Measurements from ENCODE around the gene ALX4. TPM values are rescaled to one million over a fixed set of nuclear protein-coding genes. Genes with fewer than 3 reads are reported as not detected.

The ALX4 gene
- total and polyA plus RNA-seq, 9 of the 15 experiments (the other 6 are each of a cell fraction or from before 2014, with no cell fraction given) = 0.07 to 1.2 (median 0.33) TPM

DNA sequence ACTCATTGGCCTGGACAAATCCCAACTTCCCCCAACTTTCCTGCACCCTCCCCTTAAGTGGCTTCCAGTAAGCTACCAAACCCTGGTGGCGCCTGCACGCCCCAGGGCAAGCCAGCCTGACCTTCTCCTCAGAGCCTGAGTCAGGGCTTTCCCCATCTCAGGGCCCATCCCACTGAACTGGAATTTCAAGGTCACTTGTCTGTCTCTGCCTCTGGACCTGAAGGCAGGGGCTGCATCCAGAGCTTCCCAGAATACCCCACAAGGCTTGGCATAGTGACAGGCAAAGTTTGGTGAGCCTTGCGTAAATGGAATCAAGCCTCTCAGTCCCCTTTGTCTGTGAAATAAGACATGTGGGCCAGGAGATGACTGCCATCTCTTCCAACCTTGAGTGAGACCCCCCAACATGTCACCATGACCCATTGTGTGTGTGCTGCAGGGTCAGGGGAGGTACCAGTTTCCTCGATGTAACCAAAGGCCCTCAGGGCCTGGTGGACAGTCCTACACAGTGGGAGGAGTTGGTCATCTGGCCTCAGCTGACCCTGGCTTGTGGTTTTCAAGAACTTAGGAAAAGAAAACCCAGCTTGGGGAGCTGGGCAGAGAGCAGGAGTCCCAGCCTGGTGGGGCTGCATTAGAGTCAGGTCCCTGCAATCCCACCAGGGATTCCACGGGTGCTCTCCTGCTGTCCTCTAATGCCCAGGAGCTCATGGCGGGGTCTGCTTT, 8.9 kb downstream of the ALX4 start:
- H3K4me1 ChIP-seq (replicated peaks in 1 of 2; ENCODE audit: control insufficient read depth in 2 of 2, insufficient read depth in 2 of 2, low read length in 2 of 2) = peaks cover 12 to 16% of the 10 kb centered on the region in 2 experiments; a peak in 3 of 5 replicates
- FAIRE-seq (no peak), ATAC-seq (no peak), DNase-seq (ENCODE audit: extremely low read depth in 1 of 4, low spot score in 3 of 4) (no peak)
- no peak overlapping the region for H3K4me2 ChIP-seq (ENCODE audit: insufficient read depth, low read length)
- no peak overlapping the region for H3K27ac ChIP-seq (ENCODE audit: extremely low read depth, low read depth, low read length)
- ChIA-PET POLR2A (no interaction called here), CTCF (ENCODE audit: low intra/inter-chr PET ratio) (interaction anchor here (0.5 kb wide), 1 partner anchor 834 kb away, joined by 3 read pairs; no protein-coding TSS in a partner anchor)
- no peaks in the 10 kb centered on the region for H3K79me2 ChIP-seq (ENCODE audit: control insufficient read depth, insufficient read depth, low read length)
- H3K9me3 ChIP-seq (replicated peaks; ENCODE audit: control insufficient read depth, insufficient read depth, low read depth, low read length) = no peaks in the 10 kb centered on the region
- no TSS peak for BruUV-seq (replicated peaks)
- no peaks in the 10 kb centered on the region for H3K9me1 ChIP-seq (ENCODE audit: control insufficient read depth, insufficient read depth, low read length)
- in situ Hi-C loops (cut with MboI) = no loop called here
- H2AFZ ChIP-seq (ENCODE audit: low read depth, low read length) = no peak overlapping the region
- WGBS (ENCODE audit: insufficient coverage, low coverage, missing lambda C conversion rate) = 20% methylated on average over 6 of the region's 6 CpGs
- intact Hi-C loops (cut with micrococcal nuclease) = no loop called here
- peaks cover 26 to 68% of the 10 kb centered on the region in 2 experiments for H3K27me3 ChIP-seq (ENCODE audit: control insufficient read depth in 2 of 2, insufficient read depth in 2 of 2, low read length in 2 of 2)
- H4K20me1 ChIP-seq (replicated peaks; ENCODE audit: control insufficient read depth, insufficient read depth, low read length) = no peaks in the 10 kb centered on the region; the same call in 1 of the 2 replicates
- H3K36me3 ChIP-seq (ENCODE audit: control insufficient read depth, insufficient read depth, low read length) = no peaks in the 10 kb centered on the region
- no peak overlapping the region for H3K4me3 ChIP-seq
- no peak overlapping the region; a peak in 1 of 4 replicates for H3K9ac ChIP-seq (ENCODE audit: insufficient read depth in 1 of 2, low read depth in 2 of 2, low read length in 2 of 2)
- TF ChIP-seq KLF13 (tag; IDR thresholded peaks at IDR 0.05; ENCODE audit: borderline replicate concordance, low read depth) (no peak), CBX3 (IDR thresholded peaks at IDR 0.05; ENCODE audit: borderline replicate concordance in 1 of 2, low read length in 2 of 2) (no peak), ZNF212 (CRISPR knock-in tag; IDR thresholded peaks at IDR 0.05) (no peak), HNRNPH1 (optimal IDR thresholded peaks at IDR 0.05; ENCODE audit: low read depth, low read length) (no peak), ETS2 (tag; IDR thresholded peaks at IDR 0.05; ENCODE audit: borderline replicate concordance, poor library complexity, severe bottlenecking) (no peak), ZNF165 (CRISPR knock-in tag; IDR thresholded peaks at IDR 0.05; ENCODE audit: borderline replicate concordance) (no peak), POLR3A (IDR thresholded peaks at IDR 0.05; ENCODE audit: borderline replicate concordance, extremely low read depth, insufficient read depth, insufficient read length) (no peak), NFRKB (IDR thresholded peaks at IDR 0.05; ENCODE audit: low read depth) (no peak), BCLAF1 (IDR thresholded peaks at IDR 0.05; ENCODE audit: borderline replicate concordance in 1 of 2, control insufficient read depth in 1 of 2, low read depth in 2 of 2, low read length in 1 of 2) (no peak), NEUROD1 (IDR thresholded peaks at IDR 0.05; ENCODE audit: borderline replicate concordance, low read depth, low read length, partially characterized antibody) (no peak), MED1 (CRISPR knock-in tag; IDR thresholded peaks at IDR 0.05; ENCODE audit: borderline replicate concordance) (no peak), ZNF175 (CRISPR knock-in tag; IDR thresholded peaks at IDR 0.05; ENCODE audit: low read depth) (no peak), TEAD2 (tag; IDR thresholded peaks at IDR 0.05) (no peak), GTF2F1 (IDR thresholded peaks at IDR 0.05; ENCODE audit: low read depth, low read length) (no peak), SOX6 (IDR thresholded peaks at IDR 0.05) (no peak)
- TF ChIP-seq, protein P1, sequence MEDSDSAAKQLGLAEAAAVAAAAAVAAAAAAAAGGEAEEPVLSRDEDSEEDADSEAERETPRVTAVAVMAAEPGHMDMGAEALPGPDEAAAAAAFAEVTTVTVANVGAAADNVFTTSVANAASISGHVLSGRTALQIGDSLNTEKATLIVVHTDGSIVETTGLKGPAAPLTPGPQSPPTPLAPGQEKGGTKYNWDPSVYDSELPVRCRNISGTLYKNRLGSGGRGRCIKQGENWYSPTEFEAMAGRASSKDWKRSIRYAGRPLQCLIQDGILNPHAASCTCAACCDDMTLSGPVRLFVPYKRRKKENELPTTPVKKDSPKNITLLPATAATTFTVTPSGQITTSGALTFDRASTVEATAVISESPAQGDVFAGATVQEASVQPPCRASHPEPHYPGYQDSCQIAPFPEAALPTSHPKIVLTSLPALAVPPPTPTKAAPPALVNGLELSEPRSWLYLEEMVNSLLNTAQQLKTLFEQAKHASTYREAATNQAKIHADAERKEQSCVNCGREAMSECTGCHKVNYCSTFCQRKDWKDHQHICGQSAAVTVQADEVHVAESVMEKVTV (CRISPR knock-in tag; IDR thresholded peaks at IDR 0.05) = no peak
